HFF-Myc (cell line): Measurements from ENCODE around the gene ADRA2B.

ENCODE experiments used
- DNase-seq: peaks from one replicate; pipeline ENCODE4 v3.0.0-alpha.2; 2011; ENCODE audit warnings: low read depth; ENCODE audit errors: extremely low read depth
- H3K4me3 ChIP-seq: replicated peaks from 2 replicates; pipeline ENCODE4 v1.5.1; 2011; ENCODE audit warnings: low read depth, mild to moderate bottlenecking, control low read depth, low read length
- TF ChIP-seq, protein P1 (sequence below): IDR thresholded peaks from 2 replicates; pipeline ENCODE4 v1.5.1; 2012; ENCODE audit warnings: mild to moderate bottlenecking, low read depth, low read length, control low read depth; ENCODE audit errors: missing control alignments

The ADRA2B gene

DNA sequence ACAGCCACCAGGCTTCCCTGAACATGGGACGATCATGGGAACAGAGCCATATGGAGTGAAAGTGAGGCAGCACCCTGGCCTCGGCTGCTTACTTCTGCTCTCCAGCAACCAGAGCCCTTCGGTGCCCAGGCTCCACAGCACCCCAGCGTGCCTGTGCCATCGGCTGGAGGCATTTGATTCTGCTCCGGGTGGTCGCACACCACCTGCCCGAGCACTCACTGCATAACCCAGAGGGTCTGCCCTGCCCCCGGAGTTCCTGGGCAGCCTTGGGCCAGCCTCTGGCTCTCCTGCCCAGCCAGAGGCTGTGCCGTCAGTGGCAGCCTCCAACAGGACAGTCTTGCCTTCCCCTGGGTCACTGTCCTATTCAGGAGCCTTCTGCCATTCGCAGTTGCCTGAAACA, 18.1 kb upstream of the ADRA2B start:
- DNase-seq, result no peak
- TF ChIP-seq, protein P1, sequence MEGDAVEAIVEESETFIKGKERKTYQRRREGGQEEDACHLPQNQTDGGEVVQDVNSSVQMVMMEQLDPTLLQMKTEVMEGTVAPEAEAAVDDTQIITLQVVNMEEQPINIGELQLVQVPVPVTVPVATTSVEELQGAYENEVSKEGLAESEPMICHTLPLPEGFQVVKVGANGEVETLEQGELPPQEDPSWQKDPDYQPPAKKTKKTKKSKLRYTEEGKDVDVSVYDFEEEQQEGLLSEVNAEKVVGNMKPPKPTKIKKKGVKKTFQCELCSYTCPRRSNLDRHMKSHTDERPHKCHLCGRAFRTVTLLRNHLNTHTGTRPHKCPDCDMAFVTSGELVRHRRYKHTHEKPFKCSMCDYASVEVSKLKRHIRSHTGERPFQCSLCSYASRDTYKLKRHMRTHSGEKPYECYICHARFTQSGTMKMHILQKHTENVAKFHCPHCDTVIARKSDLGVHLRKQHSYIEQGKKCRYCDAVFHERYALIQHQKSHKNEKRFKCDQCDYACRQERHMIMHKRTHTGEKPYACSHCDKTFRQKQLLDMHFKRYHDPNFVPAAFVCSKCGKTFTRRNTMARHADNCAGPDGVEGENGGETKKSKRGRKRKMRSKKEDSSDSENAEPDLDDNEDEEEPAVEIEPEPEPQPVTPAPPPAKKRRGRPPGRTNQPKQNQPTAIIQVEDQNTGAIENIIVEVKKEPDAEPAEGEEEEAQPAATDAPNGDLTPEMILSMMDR, result no peak
- no peak overlapping the region for H3K4me3 ChIP-seq

DNA sequence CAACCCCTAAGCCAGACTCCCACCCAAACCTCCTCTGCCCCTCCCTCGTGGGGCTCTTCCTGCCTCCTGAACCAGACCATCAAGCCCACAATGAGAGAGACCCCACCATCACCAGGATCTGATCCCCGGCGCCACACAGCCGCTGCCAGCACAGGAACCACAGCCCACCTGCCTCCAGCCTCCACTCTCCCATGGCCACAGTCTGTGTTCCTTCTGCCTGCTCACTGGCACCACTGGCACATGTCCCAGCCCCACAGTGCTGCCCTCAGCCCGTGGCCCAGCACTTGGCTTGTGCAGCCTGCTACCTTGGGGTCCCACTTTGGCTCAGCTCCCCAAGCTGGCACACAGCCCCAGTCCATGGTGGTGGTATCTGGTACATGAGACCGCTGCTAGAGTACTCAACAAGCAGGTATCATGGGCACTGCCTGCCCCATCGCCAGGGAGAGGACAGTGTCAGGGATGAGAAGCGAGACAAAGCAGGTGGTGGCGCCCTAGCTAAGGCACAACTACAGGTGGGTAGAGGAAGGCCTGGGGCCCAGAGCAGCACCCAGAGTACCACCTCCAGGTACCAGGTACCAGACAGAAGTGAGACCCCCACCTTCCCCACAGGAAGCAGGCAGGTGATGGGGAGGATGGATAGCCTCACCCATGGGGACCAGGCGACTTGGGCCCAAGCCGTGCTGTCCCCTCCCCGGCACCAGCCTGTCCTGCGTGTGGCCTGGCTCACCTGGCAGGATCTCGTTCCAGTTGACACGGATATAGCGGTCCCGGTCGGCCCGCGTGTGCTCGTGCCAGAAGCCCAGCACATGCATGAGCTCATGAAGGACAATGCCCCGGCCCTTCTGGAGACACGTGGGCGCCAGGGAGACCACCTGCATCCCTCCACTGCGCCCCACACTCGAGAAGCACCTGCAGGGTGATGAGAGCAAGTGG, 15.7 kb upstream of the ADRA2B start:
- no peak for DNase-seq
- TF ChIP-seq, protein P1, result no peak
- no peak overlapping the region for H3K4me3 ChIP-seq

DNA sequence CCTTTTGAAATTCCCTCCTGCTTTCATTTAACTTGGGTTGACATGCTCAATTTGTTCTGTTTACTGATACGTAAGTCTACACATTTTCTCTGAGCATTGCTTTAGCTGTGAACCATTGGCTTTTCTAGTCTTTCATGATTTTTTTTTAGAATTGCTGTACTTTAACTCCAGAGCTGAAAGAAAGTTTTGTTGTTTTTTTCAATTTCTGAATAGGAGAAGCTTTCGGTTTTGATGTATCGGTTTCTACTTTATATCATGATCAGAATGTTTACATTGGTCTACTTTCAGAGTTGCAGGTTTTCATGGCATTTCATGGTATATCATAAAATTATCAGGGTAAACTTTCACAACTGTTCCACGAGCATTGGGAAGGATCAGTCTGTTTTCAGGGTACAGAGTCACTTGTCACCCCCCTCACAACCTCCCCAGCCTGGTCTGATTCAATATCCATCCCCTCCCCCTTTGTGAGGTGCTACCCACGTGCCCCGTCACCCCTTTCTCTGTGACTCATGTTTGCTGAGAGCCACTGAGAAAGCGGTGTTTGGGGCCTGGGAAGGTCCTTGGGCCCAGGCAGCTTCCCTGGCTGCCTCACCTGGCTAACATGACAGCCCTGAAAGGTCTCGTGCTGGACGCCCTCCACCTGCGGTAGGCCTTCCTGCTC, 14.9 kb upstream of the ADRA2B start:
- no peak for DNase-seq
- TF ChIP-seq, protein P1, result no peak
- H3K4me3 ChIP-seq, result no peak overlapping the region

DNA sequence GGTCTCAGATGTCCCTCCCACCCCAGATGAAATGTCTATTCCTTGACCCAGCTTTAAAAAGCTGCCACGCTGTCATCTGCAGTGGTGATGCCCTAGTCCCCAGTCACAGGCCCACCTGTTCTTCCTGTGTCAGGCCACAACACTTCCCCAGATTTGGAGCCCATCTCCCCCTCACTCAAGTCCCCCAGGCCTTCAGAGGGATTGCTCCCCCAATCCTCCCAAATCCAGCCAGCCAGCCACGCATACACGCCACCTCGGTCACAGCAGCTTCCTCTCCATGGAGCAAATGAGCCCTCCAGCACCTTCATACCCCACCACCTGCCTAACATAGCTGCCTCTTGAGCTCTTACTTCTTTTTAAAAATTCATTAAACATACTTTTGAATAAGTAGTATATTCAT, 14.1 kb upstream of the ADRA2B start:
- no peak for DNase-seq
- TF ChIP-seq, protein P1, result no peak

DNA sequence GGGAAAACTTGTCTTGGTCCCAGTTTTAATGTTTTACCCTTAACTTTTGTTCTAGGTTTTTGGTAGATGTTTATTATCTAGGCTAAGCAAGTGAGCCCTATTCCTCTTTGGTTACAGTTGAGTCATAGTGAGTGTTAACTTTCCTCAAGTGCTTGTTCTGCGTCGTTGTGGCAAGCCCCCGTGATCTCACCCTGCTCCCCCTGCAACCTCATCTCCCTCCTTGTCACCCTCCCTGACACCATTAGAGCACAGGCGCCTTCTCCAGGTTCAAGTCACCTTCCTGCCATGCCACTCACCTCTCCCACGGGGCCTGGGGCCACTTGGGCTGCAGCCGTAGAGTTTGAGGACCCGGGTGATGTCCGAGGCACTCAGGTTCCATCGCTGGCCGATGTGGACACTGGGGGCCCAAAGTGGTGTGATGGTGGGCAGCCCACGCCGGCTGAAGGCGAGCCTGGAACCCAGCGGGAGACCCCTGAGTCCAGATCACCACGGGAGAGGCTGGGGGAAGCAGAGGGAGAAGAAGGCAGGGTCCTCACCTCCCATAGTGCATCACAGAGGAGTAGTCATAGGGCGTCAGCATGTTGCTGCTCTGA, 13.3 kb upstream of the ADRA2B start:
- no peak overlapping the region for H3K4me3 ChIP-seq
- no peak for DNase-seq
- TF ChIP-seq, protein P1, result no peak

More for the DNA sequence above, 14.1 kb upstream of the ADRA2B start:
- H3K4me3 ChIP-seq, result no peak overlapping the region

DNA sequence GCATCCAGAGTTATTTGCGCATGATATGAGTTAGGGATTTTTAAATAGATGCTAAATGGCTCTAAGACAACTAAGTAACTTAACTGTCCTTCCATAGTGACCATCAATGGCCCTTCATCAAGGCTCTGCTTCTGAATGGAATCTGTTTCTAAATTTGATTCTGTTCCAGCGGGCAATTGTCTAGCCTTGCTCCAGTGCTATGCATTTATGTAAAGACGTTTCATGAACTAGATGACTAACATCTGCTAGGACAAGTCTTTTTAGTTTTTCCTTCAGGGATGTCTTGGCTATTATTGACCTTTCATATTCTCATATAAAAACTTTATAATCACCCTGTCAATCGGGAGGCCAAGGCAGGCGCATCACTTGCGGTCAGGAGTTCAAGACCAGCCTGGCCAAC, 12.1 kb upstream of the ADRA2B start:
- no peak for DNase-seq
- no peak overlapping the region for H3K4me3 ChIP-seq
- TF ChIP-seq, protein P1, result no peak
